HCEC 1CT (cell line): ENCODE measurements around the gene RFPL2.
"Not testable (repeated sequence)": the region's sequence is repeated elsewhere in the genome, so short reads cannot be mapped to it uniquely, and the experiment has no call there.

Experiments
- DNase-seq: peaks from one replicate; pipeline ENCODE4 v3.0.0-alpha.2; 2017

The RFPL2 gene

GRCh38 chr22:32205974-32206773 lies 1.3 kb upstream of the RFPL2 start:
- DNase-seq: no peak

GRCh38 chr22:32204040-32204855 lies 625 bp downstream of the RFPL2 start:
- DNase-seq: no peak

GRCh38 chr22:32203181-32204039 lies 1.5 kb downstream of the RFPL2 start:
- DNase-seq: no peak

- peak; percentile 39 for DNase-seq
Measured at GRCh38 chr22:32202539-32203180, 2.2 kb downstream of the RFPL2 start.

GRCh38 chr22:32202161-32202538 lies 2.7 kb downstream of the RFPL2 start:
- no peak for DNase-seq

- no peak for DNase-seq
Measured at GRCh38 chr22:32200752-32201151, 4.1 kb downstream of the RFPL2 start.

GRCh38 chr22:32199961-32200360 lies 4.9 kb downstream of the RFPL2 start:
- DNase-seq: no peak

- DNase-seq: no peak
Measured at GRCh38 chr22:32199341-32199740, 5.5 kb downstream of the RFPL2 start.

- not testable (repeated sequence) for DNase-seq
Measured at GRCh38 chr22:32197553-32198226, 7.2 kb downstream of the RFPL2 start.

GRCh38 chr22:32195900-32196299 lies 9.0 kb downstream of the RFPL2 start:
- not testable (repeated sequence) for DNase-seq

- not testable (repeated sequence) for DNase-seq
Measured at GRCh38 chr22:32193346-32193745, 11.5 kb downstream of the RFPL2 start.

GRCh38 chr22:32191021-32191420 lies 13.9 kb downstream of the RFPL2 start:
- DNase-seq: not testable (repeated sequence)

GRCh38 chr22:32185821-32186220 lies 19.1 kb downstream of the RFPL2 start:
- DNase-seq: no peak

GRCh38 chr22:32183625-32184024 lies 21.2 kb downstream of the RFPL2 start:
- DNase-seq: no peak

- DNase-seq: no peak
Measured at GRCh38 chr22:32181043-32181442, 23.8 kb downstream of the RFPL2 start.

- DNase-seq: no peak
Measured at GRCh38 chr22:32177221-32177765, 27.6 kb downstream of the RFPL2 start.

- no peak for DNase-seq
Measured at GRCh38 chr22:32175683-32176644, 28.9 kb downstream of the RFPL2 start.

- no peak for DNase-seq
Measured at GRCh38 chr22:32175115-32175514, 29.8 kb downstream of the RFPL2 start.

GRCh38 chr22:32165681-32166080 lies 39.2 kb downstream of the RFPL2 start:
- no peak for DNase-seq

GRCh38 chr22:32164075-32164860 lies 40.6 kb downstream of the RFPL2 start:
- no peak for DNase-seq
